Skeletal muscle tissue (tissue), 4 donors: Measurements from ENCODE around the gene DCST1. TPM values are rescaled to one million over a fixed set of nuclear protein-coding genes. Genes with fewer than 3 reads are reported as not detected.

Experiments used
- H3K27ac ChIP-seq: one replicate; pipeline ENCODE4 v1.7.0; 2013; ENCODE audit warnings: mild to moderate bottlenecking, low read depth, low read length, inconsistent platforms
- H3K27me3 ChIP-seq, 3 donors: one replicate each; pipeline ENCODE4 v1.7.0; 2013; ENCODE audit warnings: low read length in 3 of 3; ENCODE audit not compliant: control insufficient read depth in 3 of 3, insufficient read depth in 3 of 3
- H3K36me3 ChIP-seq, 3 donors: one replicate each; pipeline ENCODE4 v1.7.0; 2013; ENCODE audit warnings: low read length in 3 of 3; ENCODE audit not compliant: control insufficient read depth in 3 of 3, insufficient read depth in 3 of 3
- H3K4me1 ChIP-seq, 3 donors: one replicate each; pipeline ENCODE4 v1.7.0; 2013; ENCODE audit warnings: low read length in 3 of 3, mild to moderate bottlenecking in 3 of 3; ENCODE audit not compliant: control insufficient read depth in 3 of 3, insufficient read depth in 3 of 3
- H3K4me3 ChIP-seq, 3 donors: one replicate each; pipeline ENCODE4 v1.7.0; 2013; ENCODE audit warnings: low read length in 3 of 3
- H3K9ac ChIP-seq, 3 donors: one replicate each; pipeline ENCODE4 v1.7.0; 2013; ENCODE audit warnings: low read length in 3 of 3, mild to moderate bottlenecking in 3 of 3, moderate library complexity in 2 of 3, low read depth in 1 of 3
- H3K9me3 ChIP-seq, 3 donors: one replicate each; pipeline ENCODE4 v1.7.0; 2013; ENCODE audit warnings: low read length in 3 of 3; ENCODE audit not compliant: control insufficient read depth in 3 of 3
- total RNA-seq: library from RNA; depleted of rRNA; stranded (reverse); fragments of >200 nt; gene quantifications from one replicate; pipeline ENCODE4 v1.2.3, GENCODE V29; 2014
- donor health status: Osteomylitis.

Gene DCST1
- total RNA-seq, 1 donor from 2014 or later, result not detected

DNA sequence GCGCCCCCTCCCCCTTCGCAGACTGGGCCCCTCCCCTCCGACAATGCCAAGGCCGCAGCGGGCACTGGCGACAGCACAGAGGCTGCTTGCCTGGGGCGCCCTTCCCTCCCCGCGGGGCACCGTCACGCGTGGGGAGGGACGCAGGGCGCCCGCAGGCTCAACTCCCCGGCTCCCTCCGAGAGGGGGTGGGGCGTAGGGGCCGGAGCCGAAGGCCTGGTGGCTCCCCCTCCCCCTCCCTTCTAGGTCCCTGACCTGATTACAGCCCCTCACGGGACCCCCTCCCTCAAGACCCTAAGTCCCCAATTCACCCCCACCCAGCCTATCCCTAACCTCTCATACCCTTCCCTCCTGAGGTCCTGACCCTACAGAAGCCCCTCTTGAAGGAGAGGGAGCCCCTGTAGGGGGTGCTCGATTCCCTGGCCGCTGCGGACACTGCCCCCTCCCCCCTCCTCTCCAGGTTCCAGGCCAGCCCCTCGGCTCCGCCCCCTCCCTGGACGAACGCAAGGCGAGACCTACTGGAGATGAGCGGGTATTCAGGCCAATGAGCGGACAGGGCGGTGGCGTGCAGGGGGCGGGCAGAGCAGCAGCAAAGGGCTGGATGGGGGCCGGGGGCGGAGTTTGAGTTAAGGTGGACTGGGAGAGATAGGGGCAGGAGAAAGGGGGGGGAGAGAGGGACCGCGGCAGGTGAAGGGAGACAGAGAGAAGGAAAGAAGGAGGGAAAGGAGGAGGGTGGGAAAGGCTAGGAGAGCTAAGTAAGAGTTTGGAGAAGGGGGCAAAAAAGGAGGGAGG, 31.8 kb upstream of the DCST1 start:
- Histone ChIP-seq H3K36me3 (no peaks in the 10 kb centered on the region), H3K4me1 (peaks cover 40 to 43% (median 42%) of the 10 kb centered on the region in 3 donors), H3K27ac (peak overlapping the region; percentile 97), H3K4me3 (peak overlapping the region; percentile 83 to 95 (median 89)), H3K9ac (peak overlapping the region; percentile 88 to 94 (median 91)), H3K9me3 (no peaks in the 10 kb centered on the region), H3K27me3 (no peaks in the 10 kb centered on the region)

- Histone ChIP-seq H3K4me3 (peak within 1 kb of the TSS; percentile 95 to 97 (median 96)), H3K27me3 (no peaks in the 10 kb centered on the region), H3K9me3 (no peaks in the 10 kb centered on the region), H3K36me3 (no peaks in the 10 kb centered on the region), H3K9ac (peak within 1 kb of the TSS; percentile 92 to 97 (median 96)), H3K27ac (peak within 1 kb of the TSS; percentile 97), H3K4me1 (peaks cover 48 to 50% (median 50%) of the 10 kb centered on the region in 3 donors)
These were observed 31.0 kb upstream of the DCST1 start, which contains the start of gene ZBTB7B for GRCh38 chr1:155002464-155003226. TSS of gene ZBTB7B (plus strand) at chr1:155002802. CDS start at chr1:155014661, 11,859 bp downstream.

GRCh38 chr1:155003227-155003765, 30.3 kb upstream of the DCST1 start:
- no peaks in the 10 kb centered on the region for H3K36me3 ChIP-seq
- peaks cover 54 to 57% (median 56%) of the 10 kb centered on the region in 3 donors for H3K4me1 ChIP-seq
- H3K27me3 ChIP-seq, result no peaks in the 10 kb centered on the region
- peak overlapping the region; percentile 92 to 97 (median 96) for H3K9ac ChIP-seq
- H3K4me3 ChIP-seq, result peak overlapping the region; percentile 95 to 97 (median 96)
- no peaks in the 10 kb centered on the region for H3K9me3 ChIP-seq
- peak overlapping the region; percentile 97 for H3K27ac ChIP-seq

GRCh38 chr1:155003766-155004351, 29.8 kb upstream of the DCST1 start:
- H3K36me3 ChIP-seq, result no peaks in the 10 kb centered on the region
- H3K27me3 ChIP-seq, result no peaks in the 10 kb centered on the region
- peak overlapping the region; percentile 97 for H3K27ac ChIP-seq
- H3K4me3 ChIP-seq, result peak overlapping the region; percentile 95 to 97 (median 96)
- H3K9ac ChIP-seq, result peak overlapping the region; percentile 92 to 97 (median 96)
- no peaks in the 10 kb centered on the region for H3K9me3 ChIP-seq
- H3K4me1 ChIP-seq, result peaks cover 60 to 62% (median 61%) of the 10 kb centered on the region in 3 donors

- H3K4me3 ChIP-seq, result peak overlapping the region; percentile 75 to 96 (median 95)
- peaks cover 58 to 66% (median 61%) of the 10 kb centered on the region in 3 donors for H3K4me1 ChIP-seq
- peak overlapping the region; percentile 97 for H3K27ac ChIP-seq
- H3K9me3 ChIP-seq, result no peaks in the 10 kb centered on the region
- no peaks in the 10 kb centered on the region for H3K27me3 ChIP-seq
- H3K36me3 ChIP-seq, result no peaks in the 10 kb centered on the region
- H3K9ac ChIP-seq, result peak overlapping the region; percentile 69 to 96 (median 86)
These were observed 29.1 kb upstream of the DCST1 start for GRCh38 chr1:155004352-155005075.

DNA sequence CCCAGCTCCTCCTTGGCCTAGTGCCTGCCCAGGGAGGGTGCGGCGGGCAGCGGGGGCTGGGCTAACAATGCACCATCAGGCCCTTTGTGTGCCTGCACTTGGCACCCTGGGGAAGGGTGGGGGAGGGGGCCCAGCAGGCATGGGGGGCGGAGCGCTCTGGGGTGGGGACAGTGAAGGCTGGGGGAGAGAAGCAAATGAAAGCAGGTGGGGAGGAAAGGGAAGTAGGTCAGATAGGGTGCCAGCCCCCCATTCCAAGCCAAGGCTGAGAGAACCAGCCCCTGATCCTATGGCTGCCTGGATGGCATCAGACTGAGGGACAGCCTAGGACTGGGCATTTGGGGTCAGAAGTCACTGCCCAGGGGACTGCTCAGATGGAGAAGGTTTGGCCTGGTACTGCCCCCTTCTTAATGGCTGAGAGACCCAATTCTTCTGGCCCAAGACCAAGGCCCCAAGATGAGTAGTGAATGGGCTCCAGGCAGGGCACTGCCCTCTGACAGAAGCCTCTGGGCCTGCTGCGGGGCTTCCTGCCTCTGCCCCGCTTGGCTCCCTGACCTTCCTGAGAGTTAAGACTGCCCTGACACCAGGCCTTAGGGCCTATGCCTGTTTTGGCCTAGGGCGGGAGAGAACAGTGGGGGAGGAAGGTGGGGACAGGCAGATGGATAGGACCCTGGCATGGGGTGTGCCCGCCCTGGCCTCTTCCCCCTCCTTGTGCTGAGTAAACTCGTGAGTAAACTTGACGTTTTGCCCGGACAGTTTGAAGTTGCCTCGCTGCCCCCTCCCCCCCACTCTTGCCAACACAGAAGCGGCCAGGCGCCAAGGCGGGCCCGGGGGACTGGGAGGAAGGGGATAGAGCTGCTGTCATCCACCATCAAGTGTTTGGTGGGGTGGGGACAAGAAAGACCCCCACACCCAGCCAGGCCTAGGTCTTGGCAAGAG, 28.3 kb upstream of the DCST1 start:
- Histone ChIP-seq H3K36me3 (no peaks in the 10 kb centered on the region), H3K27me3 (no peaks in the 10 kb centered on the region), H3K4me1 (peaks cover 54 to 68% (median 59%) of the 10 kb centered on the region in 3 donors), H3K4me3 (peak overlapping the region in 2 of 3 donors; percentile 14 to 96), H3K9ac (peak overlapping the region; percentile 61 to 75 (median 69)), H3K9me3 (no peaks in the 10 kb centered on the region), H3K27ac (peak overlapping the region; percentile 97)

DNA sequence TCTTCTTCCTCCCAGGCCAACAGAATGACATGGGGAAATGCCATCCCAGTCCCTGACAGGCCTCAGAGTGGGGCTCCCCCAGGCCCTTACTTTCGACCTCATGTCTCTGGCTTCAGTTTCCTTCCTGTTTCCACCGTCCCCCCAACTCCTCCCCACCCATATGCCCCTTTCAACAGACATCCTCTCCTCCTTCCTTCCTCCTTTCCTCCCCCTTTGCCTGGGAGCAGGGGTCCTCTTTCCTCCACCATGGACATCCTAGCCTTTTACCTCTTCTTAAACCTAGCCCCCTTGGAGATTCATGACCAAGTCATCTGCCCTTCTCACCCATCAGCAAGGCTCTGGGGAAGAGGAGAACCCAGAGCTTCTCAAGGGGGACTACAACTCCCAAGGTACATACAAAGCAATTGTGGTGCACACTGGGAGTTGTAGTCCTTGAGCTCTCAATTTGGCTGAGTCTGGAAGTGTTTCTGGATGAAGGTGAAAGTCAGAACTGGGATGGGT, 27.0 kb upstream of the DCST1 start:
- no peaks in the 10 kb centered on the region for H3K9me3 ChIP-seq
- no peaks in the 10 kb centered on the region for H3K27me3 ChIP-seq
- peaks cover 55 to 80% (median 63%) of the 10 kb centered on the region in 3 donors for H3K4me1 ChIP-seq
- peak overlapping the region; percentile 9 to 35 (median 14) for H3K4me3 ChIP-seq
- H3K27ac ChIP-seq, result peak overlapping the region; percentile 97
- no peaks in the 10 kb centered on the region for H3K36me3 ChIP-seq
- peak overlapping the region in 2 of 3 donors; percentile 16 to 61 for H3K9ac ChIP-seq

- Histone ChIP-seq H3K4me1 (peaks cover 62 to 87% (median 70%) of the 10 kb centered on the region in 3 donors), H3K27me3 (no peaks in the 10 kb centered on the region), H3K4me3 (peak overlapping the region in 2 of 3 donors; percentile 55 to 60), H3K9ac (peak overlapping the region; percentile 10 to 83 (median 76)), H3K36me3 (no peaks in the 10 kb centered on the region), H3K27ac (peak overlapping the region; percentile 97), H3K9me3 (no peaks in the 10 kb centered on the region)
These were observed 26.3 kb upstream of the DCST1 start for GRCh38 chr1:155007251-155007828.
